ENCODE data around the gene NGRN. TPM values are rescaled to one million over a fixed set of nuclear protein-coding genes. Genes with fewer than 3 reads are reported as not detected.

NGRN gene
- polyA plus RNA-seq, 1 of the 3 experiments (the other 2 are of a cell fraction), result 48.2 TPM

DNA sequence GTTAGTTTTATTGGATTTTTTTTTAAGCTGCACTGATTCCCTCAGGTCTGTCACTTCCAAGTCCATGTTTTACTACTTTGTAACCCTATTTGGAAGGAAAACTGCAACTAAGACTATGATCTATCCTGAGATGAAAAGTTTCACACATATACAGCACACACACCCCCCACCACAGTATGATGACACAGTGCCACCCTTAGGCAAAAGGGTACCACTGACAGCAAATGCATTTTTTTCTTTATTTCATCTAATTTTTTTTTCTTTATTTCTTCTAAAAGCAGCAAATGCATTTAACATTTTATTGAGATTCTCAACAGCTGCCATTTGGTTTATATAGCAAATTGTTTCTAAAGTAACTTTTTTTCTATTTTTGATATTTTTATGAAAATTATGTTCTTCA, 21.2 kb downstream of the NGRN start:
- Histone ChIP-seq H3K9ac (no peak overlapping the region), H3K27me3 (ENCODE audit: insufficient read depth) (no peaks in the 10 kb centered on the region), H3K9me2 (no peaks in the 10 kb centered on the region), H3K4me2 (no peak overlapping the region), H3K36me3 (replicated peaks in 1 of 2; ENCODE audit: control insufficient read depth in 1 of 2, insufficient read depth in 2 of 2, low read length in 1 of 2) (no peaks in the 10 kb centered on the region), H3K9me3 (no peaks in the 10 kb centered on the region), H4K20me1 (ENCODE audit: insufficient read depth) (no peaks in the 10 kb centered on the region), H3K27ac (ENCODE audit: low read depth in 2 of 2, low read length in 1 of 2) (peak overlapping the region in 1 of 2 experiments; percentile 12; a peak in 1 of 4 replicates), H3K4me1 (ENCODE audit: control insufficient read depth in 1 of 2, insufficient read depth in 2 of 2, low read depth in 1 of 2, low read length in 1 of 2) (peaks cover 0 to 3% of the 10 kb centered on the region in 2 experiments; a peak in 1 of 4 replicates), H3K4me3 (ENCODE audit: low read depth in 2 of 2, low read length in 1 of 2) (no peak overlapping the region), H2AFZ (ENCODE audit: low read depth) (no peak overlapping the region), H3F3A (replicated peaks; ENCODE audit: insufficient read depth) (no peaks in the 10 kb centered on the region), H3K79me2 (ENCODE audit: insufficient read depth) (no peaks in the 10 kb centered on the region)
- CTCF ChIA-PET, result interaction anchor here (0.7 to 2.2 kb wide), 14 partner anchors 9 to 599 kb away, joined by 3 to 9 read pairs (median 4); partner anchors contain the start of genes CIB1 and TTLL13
- peak; percentile 41; the same call in 1 of the 2 replicates for TF ChIP-seq SMC3 (IDR thresholded peaks at IDR 0.05; ENCODE audit: low read depth, low read length)
- TF ChIP-seq, protein P1, sequence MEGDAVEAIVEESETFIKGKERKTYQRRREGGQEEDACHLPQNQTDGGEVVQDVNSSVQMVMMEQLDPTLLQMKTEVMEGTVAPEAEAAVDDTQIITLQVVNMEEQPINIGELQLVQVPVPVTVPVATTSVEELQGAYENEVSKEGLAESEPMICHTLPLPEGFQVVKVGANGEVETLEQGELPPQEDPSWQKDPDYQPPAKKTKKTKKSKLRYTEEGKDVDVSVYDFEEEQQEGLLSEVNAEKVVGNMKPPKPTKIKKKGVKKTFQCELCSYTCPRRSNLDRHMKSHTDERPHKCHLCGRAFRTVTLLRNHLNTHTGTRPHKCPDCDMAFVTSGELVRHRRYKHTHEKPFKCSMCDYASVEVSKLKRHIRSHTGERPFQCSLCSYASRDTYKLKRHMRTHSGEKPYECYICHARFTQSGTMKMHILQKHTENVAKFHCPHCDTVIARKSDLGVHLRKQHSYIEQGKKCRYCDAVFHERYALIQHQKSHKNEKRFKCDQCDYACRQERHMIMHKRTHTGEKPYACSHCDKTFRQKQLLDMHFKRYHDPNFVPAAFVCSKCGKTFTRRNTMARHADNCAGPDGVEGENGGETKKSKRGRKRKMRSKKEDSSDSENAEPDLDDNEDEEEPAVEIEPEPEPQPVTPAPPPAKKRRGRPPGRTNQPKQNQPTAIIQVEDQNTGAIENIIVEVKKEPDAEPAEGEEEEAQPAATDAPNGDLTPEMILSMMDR (IDR thresholded peaks at IDR 0.05), result peak; percentile 64
- TF ChIP-seq RCOR1 (IDR thresholded peaks at IDR 0.05; ENCODE audit: low read length), result no peak
- TF ChIP-seq, protein P2, sequence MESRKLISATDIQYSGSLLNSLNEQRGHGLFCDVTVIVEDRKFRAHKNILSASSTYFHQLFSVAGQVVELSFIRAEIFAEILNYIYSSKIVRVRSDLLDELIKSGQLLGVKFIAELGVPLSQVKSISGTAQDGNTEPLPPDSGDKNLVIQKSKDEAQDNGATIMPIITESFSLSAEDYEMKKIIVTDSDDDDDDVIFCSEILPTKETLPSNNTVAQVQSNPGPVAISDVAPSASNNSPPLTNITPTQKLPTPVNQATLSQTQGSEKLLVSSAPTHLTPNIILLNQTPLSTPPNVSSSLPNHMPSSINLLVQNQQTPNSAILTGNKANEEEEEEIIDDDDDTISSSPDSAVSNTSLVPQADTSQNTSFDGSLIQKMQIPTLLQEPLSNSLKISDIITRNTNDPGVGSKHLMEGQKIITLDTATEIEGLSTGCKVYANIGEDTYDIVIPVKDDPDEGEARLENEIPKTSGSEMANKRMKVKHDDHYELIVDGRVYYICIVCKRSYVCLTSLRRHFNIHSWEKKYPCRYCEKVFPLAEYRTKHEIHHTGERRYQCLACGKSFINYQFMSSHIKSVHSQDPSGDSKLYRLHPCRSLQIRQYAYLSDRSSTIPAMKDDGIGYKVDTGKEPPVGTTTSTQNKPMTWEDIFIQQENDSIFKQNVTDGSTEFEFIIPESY (IDR thresholded peaks at IDR 0.05; ENCODE audit: borderline replicate concordance, low read depth), result no peak
- TF ChIP-seq RAD21 (IDR thresholded peaks at IDR 0.05; ENCODE audit: low read length), result peak; percentile 76
- TF ChIP-seq, protein P3, sequence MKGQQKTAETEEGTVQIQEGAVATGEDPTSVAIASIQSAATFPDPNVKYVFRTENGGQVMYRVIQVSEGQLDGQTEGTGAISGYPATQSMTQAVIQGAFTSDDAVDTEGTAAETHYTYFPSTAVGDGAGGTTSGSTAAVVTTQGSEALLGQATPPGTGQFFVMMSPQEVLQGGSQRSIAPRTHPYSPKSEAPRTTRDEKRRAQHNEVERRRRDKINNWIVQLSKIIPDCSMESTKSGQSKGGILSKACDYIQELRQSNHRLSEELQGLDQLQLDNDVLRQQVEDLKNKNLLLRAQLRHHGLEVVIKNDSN (IDR thresholded peaks at IDR 0.05; ENCODE audit: borderline replicate concordance, low read depth), result no peak
- peak; percentile 69 for DNase-seq
- POLR2A ChIA-PET, result no interaction called here

DNA sequence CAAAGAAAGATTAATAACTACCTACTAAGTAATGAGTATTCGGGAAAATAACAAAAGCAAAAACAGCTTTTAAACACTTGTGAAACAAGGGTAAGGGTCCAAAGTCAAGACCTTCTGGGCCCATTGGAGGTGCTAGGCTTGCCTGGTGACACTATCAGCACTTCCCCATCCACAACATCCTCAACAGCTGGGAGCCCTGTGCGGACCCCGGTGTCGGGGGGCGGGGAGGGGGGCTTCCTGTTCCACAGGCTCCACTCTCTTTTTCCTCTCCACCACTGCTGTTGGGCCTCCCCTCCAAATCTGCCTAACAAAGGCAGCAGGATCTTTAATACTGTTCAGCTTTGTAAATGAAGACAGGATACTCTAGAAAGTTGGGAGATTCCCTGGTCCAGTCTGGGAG, 21.6 kb downstream of the NGRN start:
- H3K9me3 ChIP-seq, result no peaks in the 10 kb centered on the region
- ChIA-PET CTCF (interaction anchor here (0.8 to 2.2 kb wide), 11 partner anchors 14 to 599 kb away, joined by 3 to 9 read pairs (median 4); partner anchors contain the start of gene TTLL13), POLR2A (no interaction called here)
- no peaks in the 10 kb centered on the region for H3K9me2 ChIP-seq
- H2AFZ ChIP-seq (ENCODE audit: low read depth), result no peak overlapping the region
- H3K79me2 ChIP-seq (ENCODE audit: insufficient read depth), result no peaks in the 10 kb centered on the region
- no peak overlapping the region for H3K9ac ChIP-seq
- 96% methylated on average over 5 of the region's 5 CpGs for WGBS (ENCODE audit: low lambda C conversion rate)
- peak overlapping the region in 1 of 2 experiments; percentile 48; a peak in 1 of 4 replicates for H3K27ac ChIP-seq (ENCODE audit: low read depth in 2 of 2, low read length in 1 of 2)
- H3K4me2 ChIP-seq, result no peak overlapping the region; the same call in 1 of the 2 replicates
- no peaks in the 10 kb centered on the region for H3K27me3 ChIP-seq (ENCODE audit: insufficient read depth)
- DNase-seq, result no peak
- H4K20me1 ChIP-seq (ENCODE audit: insufficient read depth), result no peaks in the 10 kb centered on the region
- H3K36me3 ChIP-seq (replicated peaks in 1 of 2; ENCODE audit: control insufficient read depth in 1 of 2, insufficient read depth in 2 of 2, low read length in 1 of 2), result no peaks in the 10 kb centered on the region
- H3K4me1 ChIP-seq (ENCODE audit: control insufficient read depth in 1 of 2, insufficient read depth in 2 of 2, low read depth in 1 of 2, low read length in 1 of 2), result peaks cover 0 to 3% of the 10 kb centered on the region in 2 experiments; a peak in 1 of 4 replicates
- H3K4me3 ChIP-seq (ENCODE audit: low read depth in 2 of 2, low read length in 1 of 2), result no peak overlapping the region
- no peaks in the 10 kb centered on the region for H3F3A ChIP-seq (replicated peaks; ENCODE audit: insufficient read depth)
- TF ChIP-seq YY1 (IDR thresholded peaks at IDR 0.05; ENCODE audit: low read depth) (no peak), TEAD4 (IDR thresholded peaks at IDR 0.05; ENCODE audit: borderline replicate concordance, insufficient read depth) (no peak), RFX5 (IDR thresholded peaks at IDR 0.05; ENCODE audit: low read length) (no peak), FOSL2 (IDR thresholded peaks at IDR 0.05; ENCODE audit: borderline replicate concordance, low read depth) (no peak), JUND (IDR thresholded peaks at IDR 0.05) (no peak), SIN3A (IDR thresholded peaks at IDR 0.05; ENCODE audit: borderline replicate concordance, low read depth, low read length) (no peak)
- TF ChIP-seq, protein P2 (IDR thresholded peaks at IDR 0.05; ENCODE audit: borderline replicate concordance, low read depth), result no peak
- TF ChIP-seq, protein P4, sequence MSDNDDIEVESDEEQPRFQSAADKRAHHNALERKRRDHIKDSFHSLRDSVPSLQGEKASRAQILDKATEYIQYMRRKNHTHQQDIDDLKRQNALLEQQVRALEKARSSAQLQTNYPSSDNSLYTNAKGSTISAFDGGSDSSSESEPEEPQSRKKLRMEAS (IDR thresholded peaks at IDR 0.05; ENCODE audit: low read depth), result no peak
- TF ChIP-seq, protein P5, sequence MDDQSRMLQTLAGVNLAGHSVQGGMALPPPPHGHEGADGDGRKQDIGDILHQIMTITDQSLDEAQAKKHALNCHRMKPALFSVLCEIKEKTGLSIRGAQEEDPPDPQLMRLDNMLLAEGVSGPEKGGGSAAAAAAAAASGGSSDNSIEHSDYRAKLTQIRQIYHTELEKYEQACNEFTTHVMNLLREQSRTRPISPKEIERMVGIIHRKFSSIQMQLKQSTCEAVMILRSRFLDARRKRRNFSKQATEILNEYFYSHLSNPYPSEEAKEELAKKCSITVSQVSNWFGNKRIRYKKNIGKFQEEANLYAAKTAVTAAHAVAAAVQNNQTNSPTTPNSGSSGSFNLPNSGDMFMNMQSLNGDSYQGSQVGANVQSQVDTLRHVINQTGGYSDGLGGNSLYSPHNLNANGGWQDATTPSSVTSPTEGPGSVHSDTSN (IDR thresholded peaks at IDR 0.05), result no peak
- TF ChIP-seq, protein P3 (IDR thresholded peaks at IDR 0.05; ENCODE audit: borderline replicate concordance, low read depth), result no peak
- TF ChIP-seq, protein P1 (IDR thresholded peaks at IDR 0.05), result no peak
